Posterior cingulate gyrus (tissue), 11 donors: ENCODE results near the gene NTN1.
A peak's percentile ranks its signal among the peaks of the same experiment; 100 is the strongest.
"Not testable (repeated sequence)": the region's sequence is repeated elsewhere in the genome, so short reads cannot be mapped to it uniquely, and the experiment has no call there.

Source experiments
- DNase-seq, 10 donors: peaks; one replicate each; pipeline versions ENCODE4 v3.0.0 to v3.0.0-alpha.2; 2020 to 2021; ENCODE audit warnings: mixed read lengths in 3 of 10
- intact Hi-C: fragments of 100-400 bp; cut with DNase I; formaldehyde crosslinking; loops from one replicate; pipeline ENCODE4 v1.15.1; 2023

Gene NTN1

GRCh38 chr17:9256361-9256750 lies 235.0 kb downstream of the NTN1 start:
- peak in 2 of 10 donors; percentile 5 to 49 for DNase-seq
- intact Hi-C loops, result no loop called here

GRCh38 chr17:9256751-9257629 lies 235.7 kb downstream of the NTN1 start:
- DNase-seq, result peak in 2 of 10 donors; percentile 51 to 57
- intact Hi-C loops, result no loop called here

GRCh38 chr17:9257630-9257965 lies 236.3 kb downstream of the NTN1 start:
- peak in 2 of 10 donors; percentile 45 to 55 for DNase-seq
- intact Hi-C loops, result not testable (repeated sequence)

GRCh38 chr17:9258115-9259015 lies 237.1 kb downstream of the NTN1 start:
- peak in 2 of 10 donors; percentile 39 to 47 for DNase-seq
- intact Hi-C loops, result no loop called here

GRCh38 chr17:9259419-9259818 lies 238.1 kb downstream of the NTN1 start:
- intact Hi-C loops, result no loop called here
- DNase-seq, result peak in 3 of 10 donors; percentile 26 to 82 (median 54)

DNA sequence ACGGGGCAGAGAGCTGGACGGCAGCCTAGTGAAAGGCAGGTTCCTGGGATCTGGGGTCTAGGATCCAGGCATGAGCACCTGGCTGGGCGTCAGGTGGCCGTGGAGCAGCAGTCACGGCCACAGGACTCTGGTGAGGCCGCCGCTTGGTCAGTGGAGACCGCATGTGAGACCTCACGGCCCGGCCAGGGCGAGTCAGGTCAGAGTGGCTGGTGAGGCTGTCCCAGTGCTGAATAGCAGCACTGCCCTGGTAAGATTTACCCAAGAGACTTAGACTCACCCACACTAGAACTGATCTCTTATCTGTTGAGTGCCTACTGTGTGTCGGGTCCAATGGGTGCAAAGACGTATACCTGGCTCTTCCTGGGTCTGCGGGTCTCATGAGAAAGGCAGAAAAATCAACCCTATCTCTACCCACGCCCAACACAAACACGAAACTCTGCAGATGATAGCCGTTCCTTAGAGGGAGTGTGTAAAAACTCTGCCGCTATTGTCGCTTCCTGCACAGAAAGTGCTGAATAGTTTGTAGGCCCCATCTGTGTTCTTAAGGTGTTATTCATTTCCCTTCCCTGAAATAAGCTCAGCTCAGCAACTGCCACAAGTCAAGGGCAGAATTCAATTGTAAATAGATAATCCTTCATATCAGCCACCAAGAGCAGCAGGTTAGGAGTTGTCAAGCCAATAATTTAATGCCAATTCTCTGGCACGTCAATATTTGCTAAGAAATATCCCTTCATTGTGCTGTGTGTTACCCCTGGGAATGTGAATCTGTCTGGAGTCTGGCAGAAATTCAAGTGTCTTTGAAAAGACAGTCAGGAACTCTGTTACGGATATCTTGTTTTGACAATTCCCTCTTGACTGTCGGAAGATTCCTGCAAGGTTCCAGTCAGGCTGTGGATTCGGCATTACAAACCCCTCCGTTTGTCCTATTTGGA lies 240.0 kb downstream of the NTN1 start:
- peak in 3 of 10 donors; percentile 27 to 74 (median 69) for DNase-seq
- intact Hi-C loops, result no loop called here

GRCh38 chr17:9266031-9266680 lies 244.8 kb downstream of the NTN1 start:
- intact Hi-C loops, result no loop called here

DNA sequence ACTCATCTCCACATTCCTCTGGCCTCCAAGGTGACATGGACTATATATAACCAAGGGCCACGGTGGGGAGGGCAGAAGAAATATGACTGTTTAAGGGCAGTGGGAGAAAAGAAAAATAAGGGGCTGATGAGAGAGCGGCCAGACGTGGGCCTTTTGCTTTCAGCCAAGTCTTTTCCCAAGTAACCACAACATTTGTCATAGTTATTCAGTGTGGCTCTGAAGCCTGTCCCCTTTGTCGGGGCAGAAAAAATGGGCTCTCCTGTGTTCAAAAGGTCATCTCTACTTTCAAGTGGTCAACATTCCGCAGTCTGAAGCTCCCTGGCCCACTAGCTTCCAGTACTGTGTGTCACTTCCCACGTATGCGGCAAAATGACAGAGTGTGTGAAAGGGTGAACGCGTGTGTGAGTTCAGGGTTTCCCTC lies 245.4 kb downstream of the NTN1 start:
- no peak for DNase-seq
- intact Hi-C loops, result no loop called here

More at GRCh38 chr17:9266031-9266680, 244.8 kb downstream of the NTN1 start:
- DNase-seq, result no peak

DNA sequence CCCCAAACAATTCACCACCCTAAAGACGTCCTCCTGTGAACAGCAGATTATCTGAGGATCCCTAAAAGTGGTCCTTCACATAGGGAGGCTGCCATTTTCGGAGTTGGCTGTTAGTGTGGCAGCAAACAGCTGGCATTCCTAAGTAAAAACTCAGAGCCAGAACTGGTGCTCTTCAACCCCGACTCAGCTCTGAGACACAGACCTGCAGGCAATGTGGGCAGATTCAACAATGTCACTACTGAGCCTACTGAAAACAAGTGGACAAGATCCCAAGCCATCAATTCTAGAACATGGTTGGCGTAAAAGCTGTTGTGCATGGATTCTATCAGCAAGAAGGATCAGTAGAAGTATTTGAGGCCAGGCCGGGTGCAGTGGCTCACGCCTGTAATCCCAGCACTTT lies 247.2 kb downstream of the NTN1 start:
- no peak for DNase-seq
- intact Hi-C loops, result no loop called here

DNA sequence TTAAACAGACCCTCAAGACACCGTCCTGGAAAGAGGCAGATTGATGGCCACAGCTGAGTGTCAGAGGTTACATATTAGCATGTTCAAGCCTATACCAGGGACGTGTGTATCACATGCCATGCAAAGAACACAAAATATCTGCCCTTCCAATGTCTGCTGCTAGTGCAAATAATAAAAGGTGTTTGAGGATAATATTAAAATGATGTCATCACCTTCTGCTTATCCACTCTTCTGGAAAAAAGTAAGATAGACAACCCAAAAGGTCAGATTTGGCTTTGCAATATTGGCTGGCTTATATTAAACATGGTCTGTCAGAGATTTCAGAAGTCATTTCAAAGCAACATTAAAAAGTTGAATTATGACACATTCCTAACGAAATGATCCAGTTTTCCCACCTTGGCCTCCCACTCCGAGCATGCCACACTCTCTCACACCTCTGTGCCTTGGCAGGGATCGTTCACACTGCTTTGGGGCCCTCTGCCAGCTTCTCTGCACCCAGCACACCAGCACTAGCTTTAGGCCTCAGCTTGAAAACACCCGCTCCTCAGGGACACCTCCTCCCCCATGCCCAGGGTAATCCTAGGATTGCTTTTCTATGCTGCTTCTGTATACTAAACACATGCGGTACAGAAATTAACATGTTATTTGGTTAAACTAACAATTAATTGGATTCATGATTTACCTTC lies 248.2 kb downstream of the NTN1 start:
- intact Hi-C loops, result no loop called here
- peak in 8 of 10 donors; percentile 43 to 93 (median 63) for DNase-seq

GRCh38 chr17:9270921-9271320 lies 249.6 kb downstream of the NTN1 start:
- intact Hi-C loops, result no loop called here
- DNase-seq, result no peak

DNA sequence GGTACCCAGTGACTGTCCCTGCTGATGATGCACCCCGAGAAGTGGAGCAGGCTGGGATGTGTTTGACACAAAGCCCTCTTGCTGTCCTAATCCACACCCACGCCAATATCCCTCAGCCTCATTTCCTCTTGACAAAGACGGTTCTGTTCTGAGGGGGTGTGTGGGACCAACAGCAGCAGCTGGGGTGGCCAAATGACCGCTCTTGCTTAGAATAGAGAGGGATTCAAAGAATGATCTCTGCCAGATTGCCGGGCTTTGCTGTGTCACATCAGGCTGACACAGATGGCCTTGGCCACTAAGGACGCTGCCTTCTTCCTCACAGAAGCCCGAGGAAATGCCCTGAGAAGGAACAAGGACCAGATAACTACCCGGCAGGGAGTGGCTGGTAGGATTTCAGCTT lies 250.7 kb downstream of the NTN1 start:
- intact Hi-C loops, result no loop called here
- peak in 8 of 10 donors; percentile 27 to 95 (median 65) for DNase-seq

DNA sequence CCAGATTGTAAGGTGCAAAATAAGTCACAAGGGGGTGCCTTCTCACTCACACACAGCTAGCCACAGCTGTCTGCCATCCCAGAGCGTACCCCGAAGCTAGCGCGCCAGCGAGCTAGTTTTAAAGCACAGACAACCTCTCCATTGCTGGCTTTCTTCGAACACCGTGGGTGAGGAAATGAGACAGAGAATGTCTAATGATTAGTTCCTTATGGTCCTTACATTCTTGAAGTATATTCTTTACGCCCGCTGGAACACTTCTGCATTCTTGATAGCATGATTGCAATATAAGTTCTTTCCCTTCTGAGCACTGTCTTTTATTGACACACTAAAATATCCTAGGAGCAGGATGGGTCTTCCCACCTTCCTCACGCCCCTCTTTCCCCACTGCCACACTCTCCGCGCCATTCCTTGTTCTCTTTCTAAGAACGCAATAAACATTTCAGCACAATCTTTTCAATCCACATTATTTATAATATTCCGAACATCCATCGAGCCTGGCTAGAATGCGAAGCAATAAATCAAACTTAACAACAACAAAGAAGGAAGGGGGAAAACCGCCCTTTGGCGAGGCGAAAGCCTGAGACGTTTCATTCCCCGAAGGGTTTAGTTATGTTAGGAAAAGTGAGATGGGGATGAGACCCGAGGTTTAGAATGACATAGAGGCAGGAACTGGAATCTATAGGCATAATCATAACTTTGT lies 251.3 kb downstream of the NTN1 start:
- no peak for DNase-seq
- intact Hi-C loops, result no loop called here

DNA sequence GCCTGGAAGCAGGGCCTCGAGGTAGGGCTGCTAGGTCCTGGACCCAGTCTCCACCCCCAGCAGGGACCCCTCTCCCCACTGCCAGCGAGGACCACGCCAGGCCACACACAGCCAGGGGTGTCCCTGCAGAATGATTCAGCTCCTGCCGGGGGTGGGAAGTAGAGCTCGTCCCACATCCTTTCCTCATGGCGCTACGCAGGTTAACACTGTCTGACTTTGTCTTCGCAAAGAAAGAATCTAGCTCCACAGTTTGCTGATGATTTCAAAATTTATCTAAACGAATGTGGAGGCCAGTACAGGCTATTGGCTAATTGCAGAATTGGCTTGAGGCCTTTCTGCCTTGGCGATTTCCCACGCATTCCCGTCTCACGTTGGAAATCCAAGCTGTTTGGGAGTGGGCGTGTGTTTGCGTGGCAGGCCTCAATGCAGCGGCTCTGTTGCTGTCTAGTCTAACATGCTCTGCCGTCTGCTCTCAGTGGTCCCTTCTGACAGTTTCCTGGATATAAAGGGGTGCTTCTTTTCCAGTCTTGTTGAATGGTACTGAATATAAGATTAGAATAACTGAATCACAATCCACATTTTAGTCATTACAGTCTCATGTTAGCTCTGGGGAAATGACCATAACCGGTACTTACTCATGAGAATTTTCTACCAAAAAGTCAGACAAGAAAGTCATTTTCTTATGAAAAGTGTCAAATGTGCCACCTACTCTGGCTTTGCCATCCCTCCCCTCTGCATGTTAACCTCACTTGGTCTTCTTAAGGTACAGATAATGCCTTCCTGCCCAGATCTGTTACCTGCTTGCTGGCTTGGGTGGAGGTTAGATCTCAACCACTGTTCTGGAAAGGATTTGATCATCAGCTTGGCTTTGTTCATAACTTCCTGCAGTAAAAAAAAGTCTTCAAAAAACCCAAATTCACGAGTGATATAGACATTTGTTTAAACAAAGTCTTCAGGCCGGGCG lies 252.4 kb downstream of the NTN1 start:
- peak in 5 of 10 donors; percentile 16 to 89 (median 35) for DNase-seq
- intact Hi-C loops, result no loop called here

DNA sequence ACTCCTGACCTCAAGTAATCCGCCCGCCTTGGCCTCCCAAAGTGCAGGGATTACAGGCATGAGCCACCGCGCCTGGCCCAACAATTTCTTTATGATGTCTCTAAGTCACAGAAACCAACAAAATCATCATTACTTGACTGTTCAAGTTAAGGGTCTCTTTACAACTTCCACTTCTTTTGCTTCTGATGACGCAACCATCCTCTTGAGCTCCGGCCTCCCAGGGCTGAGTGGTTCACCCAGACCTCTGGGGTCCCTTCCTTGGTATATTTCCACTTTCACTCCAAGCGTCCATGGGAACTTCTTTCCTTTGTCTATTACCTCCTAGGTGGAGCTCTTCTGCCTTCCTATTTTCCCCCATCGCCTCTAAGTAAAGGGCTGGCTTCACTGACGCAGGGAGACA lies 253.7 kb downstream of the NTN1 start:
- intact Hi-C loops, result no loop called here
- peak in 1 of 10 donors; percentile 28 for DNase-seq

DNA sequence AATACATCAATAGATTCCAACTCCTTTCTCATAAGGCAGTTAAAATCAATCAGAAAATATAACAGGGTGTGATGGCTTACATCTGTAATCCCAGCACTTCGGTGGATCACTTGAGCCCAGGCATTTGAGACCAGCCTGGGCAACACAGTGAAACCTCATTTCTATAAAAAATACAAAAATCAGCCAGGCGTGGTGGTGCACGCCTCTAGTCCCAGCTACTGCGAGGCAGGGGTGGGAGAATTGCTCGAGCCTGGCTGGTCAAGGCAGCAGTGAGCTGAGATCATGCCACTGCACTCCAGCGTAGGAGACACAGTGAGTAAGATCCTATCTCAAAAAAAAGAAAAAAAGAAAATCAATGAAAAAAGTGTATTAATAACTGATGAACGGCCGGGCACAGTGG lies 258.6 kb downstream of the NTN1 start:
- DNase-seq, result peak in 1 of 10 donors; percentile 33
- intact Hi-C loops, result no loop called here

- intact Hi-C loops, result no loop called here
Measured at GRCh38 chr17:9283909-9284308, 262.6 kb downstream of the NTN1 start.

More at GRCh38 chr17:9283909-9284308, 262.6 kb downstream of the NTN1 start:
- DNase-seq, result no peak
